Ishikawa (cell line): ENCODE data around the gene KIF4B.

Experiments
- CEBPB ChIP-seq: IDR thresholded peaks from 2 replicates; pipeline ENCODE4 v1.6.1; 2012
- EGR1 ChIP-seq: IDR thresholded peaks from 2 replicates; pipeline ENCODE4 v1.6.1; 2012
- EP300 ChIP-seq: IDR thresholded peaks from 2 replicates; pipeline ENCODE4 v1.6.1; 2012; ENCODE audit warnings: borderline replicate concordance
- MAX ChIP-seq: IDR thresholded peaks from 2 replicates; pipeline ENCODE4 v1.6.1; 2012
- REST ChIP-seq: IDR thresholded peaks from 2 replicates; pipeline ENCODE4 v1.6.1; 2012; ENCODE audit warnings: low read depth, mild to moderate bottlenecking
- TAF1 ChIP-seq: IDR thresholded peaks from 2 replicates; pipeline ENCODE4 v1.6.1; 2012; ENCODE audit warnings: low read depth, mild to moderate bottlenecking

GRCh38 chr5:154967421-154968024 is 46.0 kb upstream of the KIF4B start:
- TF ChIP-seq EP300 (no peak), EGR1 (no peak), MAX (no peak), CEBPB (no peak), TAF1 (no peak), REST (no peak)
